HEK293T (cell line): ENCODE results near the gene HSD17B12.

ENCODE experiments used
- CTCF ChIA-PET: fragments of 350-600 bp; formaldehyde crosslinking; extraction: SDS; loops from one replicate; lab custom pipeline; 2021; ENCODE audit warnings: antibody characterized with exemption, inconsistent platforms; lab: Yijun Ruan, JAX
- POLR2A ChIA-PET: fragments of 350-600 bp; formaldehyde crosslinking; extraction: SDS; loops from one replicate; lab custom pipeline; 2020; ENCODE audit warnings: antibody characterized with exemption, inconsistent platforms; lab: Yijun Ruan, JAX
- DNase-seq: peaks from one replicate; pipeline ENCODE4 v3.0.0; 2012; ENCODE audit warnings: mixed read lengths; ENCODE audit errors: extremely low spot score
- ARNT ChIP-seq: fragments of 450-650 bp; IDR thresholded peaks from 2 replicates; pipeline ENCODE4 v1.6.1; 2017; ENCODE audit warnings: mild to moderate bottlenecking
- BHLHE40 ChIP-seq: fragments of 450-650 bp; IDR thresholded peaks from 2 replicates; pipeline ENCODE4 v1.6.1; 2016; ENCODE audit warnings: mild to moderate bottlenecking, moderate library complexity, borderline replicate concordance
- CTBP1 ChIP-seq: fragments of 450-650 bp; IDR thresholded peaks from 2 replicates; pipeline ENCODE4 v1.6.1; 2016; ENCODE audit warnings: borderline replicate concordance
- ELF4 ChIP-seq: fragments of 450-650 bp; IDR thresholded peaks from 2 replicates; pipeline ENCODE4 v1.6.1; 2017; ENCODE audit warnings: antibody characterized with exemption
- FOXA1 ChIP-seq: fragments of 450-650 bp; IDR thresholded peaks from 2 replicates; pipeline ENCODE4 v1.6.1; 2016; ENCODE audit warnings: mild to moderate bottlenecking
- FOXK2 ChIP-seq: fragments of 450-650 bp; IDR thresholded peaks from 2 replicates; pipeline ENCODE4 v1.6.1; 2016; ENCODE audit warnings: mild to moderate bottlenecking
- FOXM1 ChIP-seq: fragments of 450-650 bp; IDR thresholded peaks from 2 replicates; pipeline ENCODE4 v1.6.1; 2017; ENCODE audit warnings: mild to moderate bottlenecking, borderline replicate concordance
- HDGF ChIP-seq: fragments of 450-650 bp; IDR thresholded peaks from 2 replicates; pipeline ENCODE4 v1.6.1; 2017; ENCODE audit warnings: antibody characterized with exemption, borderline replicate concordance
- L3MBTL2 ChIP-seq: fragments of 450-650 bp; conservative IDR thresholded peaks from 2 replicates; pipeline ENCODE4 v1.6.1; 2016; ENCODE audit warnings: mild to moderate bottlenecking
- LEF1 ChIP-seq: fragments of 450-650 bp; IDR thresholded peaks from 2 replicates; pipeline ENCODE4 v1.6.1; 2017; ENCODE audit warnings: mild to moderate bottlenecking, borderline replicate concordance
- NFRKB ChIP-seq: fragments of 450-650 bp; IDR thresholded peaks from 2 replicates; pipeline ENCODE4 v1.6.1; 2016; ENCODE audit warnings: mild to moderate bottlenecking, moderate library complexity
- PKNOX1 ChIP-seq: fragments of 450-650 bp; IDR thresholded peaks from 2 replicates; pipeline ENCODE4 v1.6.1; 2016
- SP1 ChIP-seq: fragments of 450-650 bp; IDR thresholded peaks from 2 replicates; pipeline ENCODE4 v1.6.1; 2017
- SUZ12 ChIP-seq: fragments of 450-650 bp; IDR thresholded peaks from 2 replicates; pipeline ENCODE4 v1.6.1; 2016; ENCODE audit warnings: mild to moderate bottlenecking
- TARDBP ChIP-seq: fragments of 450-650 bp; IDR thresholded peaks from 2 replicates; pipeline ENCODE4 v1.6.1; 2016
- ZNF384 ChIP-seq: fragments of 450-650 bp; IDR thresholded peaks from 2 replicates; pipeline ENCODE4 v1.6.1; 2016

HSD17B12 gene

GRCh38 chr11:43735115-43735514, 54.6 kb downstream of the HSD17B12 start:
- no peak for DNase-seq
- no peak for TF ChIP-seq ELF4
- TF ChIP-seq SUZ12 = no peak
- TF ChIP-seq FOXA1 = no peak
- TF ChIP-seq ARNT = no peak
- no peak for TF ChIP-seq CTBP1
- no peak for TF ChIP-seq PKNOX1
- TF ChIP-seq FOXK2 = no peak
- TF ChIP-seq BHLHE40 = no peak
- no peak for TF ChIP-seq FOXM1
- ChIA-PET CTCF (no interaction called here), POLR2A (no interaction called here)

GRCh38 chr11:43735961-43736360, 55.4 kb downstream of the HSD17B12 start:
- no peak for DNase-seq
- TF ChIP-seq BHLHE40 (no peak), FOXA1 (no peak), ZNF384 (no peak), L3MBTL2 (no peak), SP1 (no peak), FOXK2 (no peak), ELF4 (no peak), FOXM1 (no peak), PKNOX1 (no peak), NFRKB (no peak)
- ChIA-PET POLR2A (no interaction called here), CTCF (no interaction called here)

- DNase-seq = no peak
- CTCF ChIA-PET = no interaction called here
- POLR2A ChIA-PET = no interaction called here
- no peak for TF ChIP-seq FOXK2
- no peak for TF ChIP-seq L3MBTL2
- no peak for TF ChIP-seq BHLHE40
- no peak for TF ChIP-seq FOXA1
- no peak for TF ChIP-seq CTBP1
- no peak for TF ChIP-seq LEF1
- TF ChIP-seq FOXM1 = no peak
- no peak for TF ChIP-seq ZNF384
- TF ChIP-seq ELF4 = no peak
- no peak for TF ChIP-seq NFRKB
- TF ChIP-seq HDGF = no peak
- TF ChIP-seq SUZ12 = no peak
- no peak for TF ChIP-seq PKNOX1
- no peak for TF ChIP-seq TARDBP
- TF ChIP-seq SP1 = no peak
- TF ChIP-seq ARNT = no peak
Observed at GRCh38 chr11:43736502-43737200, 56.1 kb downstream of the HSD17B12 start.

GRCh38 chr11:43737201-43737590, 56.7 kb downstream of the HSD17B12 start:
- TF ChIP-seq LEF1 = no peak
- ChIA-PET POLR2A (no interaction called here), CTCF (no interaction called here)
- DNase-seq = no peak

- peak; percentile 54 for DNase-seq
- no peak for TF ChIP-seq NFRKB
- no peak for TF ChIP-seq L3MBTL2
- TF ChIP-seq PKNOX1 = peak; percentile 6; the same call in 1 of the 2 replicates
- ChIA-PET POLR2A (no interaction called here), CTCF (interaction anchor here (0.6 kb wide), 1 partner anchor 15 kb away, joined by 3 read pairs; no protein-coding TSS in a partner anchor)
Observed at GRCh38 chr11:43738600-43739409, 58.3 kb downstream of the HSD17B12 start.

GRCh38 chr11:43746670-43747069, 66.1 kb downstream of the HSD17B12 start:
- CTCF ChIA-PET = no interaction called here
- no peak for DNase-seq
- no peak for TF ChIP-seq BHLHE40
- no peak for TF ChIP-seq SUZ12
- TF ChIP-seq TARDBP = no peak
- POLR2A ChIA-PET = no interaction called here
